Measurements from ENCODE around the gene UBP1. TPM values are rescaled to one million over a fixed set of nuclear protein-coding genes. Genes with fewer than 3 reads are reported as not detected.

UBP1 gene
- total RNA-seq, 2 donors from 2014 or later = 41.5 to 53.9 TPM

DNA sequence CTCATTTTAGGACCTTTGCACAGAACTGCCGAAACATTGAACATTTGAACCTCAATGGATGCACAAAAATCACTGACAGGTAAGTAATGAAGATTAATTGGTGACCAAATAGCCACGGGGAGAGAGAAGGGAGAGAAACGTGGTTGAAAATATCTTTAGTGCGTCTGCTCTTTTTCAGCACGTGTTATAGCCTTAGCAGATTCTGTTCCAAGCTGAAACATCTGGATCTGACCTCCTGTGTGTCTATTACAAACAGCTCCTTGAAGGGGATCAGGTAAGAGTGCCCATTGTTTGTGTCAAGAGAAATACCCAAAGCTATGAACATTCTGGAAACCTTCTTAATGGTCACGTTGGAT is 67.1 kb downstream of the UBP1 start:
- Histone ChIP-seq H3K27me3 (no peaks in the 10 kb centered on the region), H3K27ac (no peak overlapping the region), H3K9me3 (no peaks in the 10 kb centered on the region), H3K36me3 (no peaks in the 10 kb centered on the region), H3K4me3 (no peak overlapping the region), H3K4me1 (peaks cover 0 to 4% of the 10 kb centered on the region in 2 donors)
- no peak for DNase-seq (ENCODE audit: low spot score)
- TF ChIP-seq, protein P1, sequence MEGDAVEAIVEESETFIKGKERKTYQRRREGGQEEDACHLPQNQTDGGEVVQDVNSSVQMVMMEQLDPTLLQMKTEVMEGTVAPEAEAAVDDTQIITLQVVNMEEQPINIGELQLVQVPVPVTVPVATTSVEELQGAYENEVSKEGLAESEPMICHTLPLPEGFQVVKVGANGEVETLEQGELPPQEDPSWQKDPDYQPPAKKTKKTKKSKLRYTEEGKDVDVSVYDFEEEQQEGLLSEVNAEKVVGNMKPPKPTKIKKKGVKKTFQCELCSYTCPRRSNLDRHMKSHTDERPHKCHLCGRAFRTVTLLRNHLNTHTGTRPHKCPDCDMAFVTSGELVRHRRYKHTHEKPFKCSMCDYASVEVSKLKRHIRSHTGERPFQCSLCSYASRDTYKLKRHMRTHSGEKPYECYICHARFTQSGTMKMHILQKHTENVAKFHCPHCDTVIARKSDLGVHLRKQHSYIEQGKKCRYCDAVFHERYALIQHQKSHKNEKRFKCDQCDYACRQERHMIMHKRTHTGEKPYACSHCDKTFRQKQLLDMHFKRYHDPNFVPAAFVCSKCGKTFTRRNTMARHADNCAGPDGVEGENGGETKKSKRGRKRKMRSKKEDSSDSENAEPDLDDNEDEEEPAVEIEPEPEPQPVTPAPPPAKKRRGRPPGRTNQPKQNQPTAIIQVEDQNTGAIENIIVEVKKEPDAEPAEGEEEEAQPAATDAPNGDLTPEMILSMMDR (IDR thresholded peaks at IDR 0.05) = peak in 1 of 2 donors; percentile 24

DNA sequence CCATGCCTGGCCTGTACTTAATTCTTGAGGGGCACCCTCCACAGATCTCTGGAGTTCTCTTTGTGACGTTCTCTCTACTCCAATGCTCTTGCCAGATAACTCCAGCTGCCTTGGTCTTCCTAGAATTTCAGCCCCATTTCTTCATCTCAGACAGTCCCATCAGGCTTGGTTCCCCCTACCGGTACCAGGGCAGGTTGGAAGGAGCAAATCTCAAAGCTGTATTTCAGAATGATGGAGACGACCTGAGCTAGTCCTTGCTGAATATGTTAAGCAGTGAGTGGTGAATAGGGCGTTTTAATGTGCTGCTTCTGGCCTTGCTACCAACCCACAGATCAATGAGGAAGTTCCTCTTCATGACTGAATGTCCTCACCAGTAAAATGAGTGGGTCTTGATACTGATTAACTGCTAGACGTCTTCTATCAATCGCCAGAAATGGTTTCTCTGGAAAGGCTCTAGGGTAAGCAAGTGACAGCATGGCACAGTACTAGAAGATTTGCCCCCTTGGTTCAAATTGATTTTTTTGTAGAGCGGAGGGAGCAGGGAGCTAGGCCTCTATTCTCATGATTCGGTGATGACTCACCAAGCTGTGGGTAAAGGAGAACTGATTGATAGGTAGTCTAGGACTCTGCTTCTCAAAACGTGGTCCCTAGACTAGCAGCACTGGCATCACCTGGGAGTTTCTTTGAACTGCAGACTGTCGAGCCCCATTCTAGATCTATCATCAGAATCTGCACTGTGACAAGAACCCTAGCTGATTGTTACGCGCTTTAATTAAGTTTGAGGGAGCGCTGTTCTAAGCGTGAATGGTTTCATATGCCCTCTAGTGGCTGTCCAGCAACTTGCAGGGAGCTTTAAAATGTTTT is 67.8 kb downstream of the UBP1 start:
- peaks cover 0 to 4% of the 10 kb centered on the region in 2 donors for H3K4me1 ChIP-seq
- H3K36me3 ChIP-seq = no peaks in the 10 kb centered on the region
- TF ChIP-seq, protein P1 (IDR thresholded peaks at IDR 0.05) = peak; percentile 90 to 92
- no peak for DNase-seq (ENCODE audit: low spot score)
- H3K27me3 ChIP-seq = no peaks in the 10 kb centered on the region
- H3K4me3 ChIP-seq = no peak overlapping the region
- no peak overlapping the region for H3K27ac ChIP-seq
- H3K9me3 ChIP-seq = no peaks in the 10 kb centered on the region

DNA sequence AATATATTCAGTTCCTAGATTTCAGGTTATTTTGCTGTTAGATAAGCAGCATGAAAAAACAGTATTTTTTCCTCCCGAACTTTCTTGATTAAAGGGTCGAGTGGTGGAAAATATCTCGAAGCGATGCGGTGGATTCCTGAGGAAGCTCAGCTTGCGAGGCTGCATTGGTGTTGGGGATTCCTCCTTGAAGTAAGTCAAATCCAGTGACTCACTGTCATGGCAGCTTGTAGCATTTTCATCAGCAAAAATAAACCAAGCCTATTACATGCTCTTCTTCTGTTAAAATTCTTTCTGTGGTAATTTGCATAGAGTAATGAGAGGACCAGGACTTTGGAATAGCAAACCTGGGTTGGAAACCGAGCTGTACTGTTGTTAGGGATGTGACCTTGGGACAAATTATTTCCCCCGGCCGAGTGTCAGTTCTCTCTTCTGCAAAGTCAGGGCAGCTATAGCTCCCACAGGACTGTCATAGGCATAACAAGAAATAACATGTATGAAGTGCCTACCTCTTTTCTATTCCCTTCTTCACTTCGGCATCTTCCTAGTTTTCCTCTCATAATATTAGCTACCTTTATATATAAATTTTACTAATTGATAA is 75.6 kb downstream of the UBP1 start:
- no peak for DNase-seq (ENCODE audit: low spot score)
- TF ChIP-seq, protein P1 (IDR thresholded peaks at IDR 0.05) = no peak
- H3K9me3 ChIP-seq = no peaks in the 10 kb centered on the region
- H3K36me3 ChIP-seq = no peaks in the 10 kb centered on the region
- no peak overlapping the region for H3K27ac ChIP-seq
- H3K4me1 ChIP-seq = no peaks in the 10 kb centered on the region
- no peak overlapping the region for H3K4me3 ChIP-seq
- H3K27me3 ChIP-seq = no peaks in the 10 kb centered on the region

DNA sequence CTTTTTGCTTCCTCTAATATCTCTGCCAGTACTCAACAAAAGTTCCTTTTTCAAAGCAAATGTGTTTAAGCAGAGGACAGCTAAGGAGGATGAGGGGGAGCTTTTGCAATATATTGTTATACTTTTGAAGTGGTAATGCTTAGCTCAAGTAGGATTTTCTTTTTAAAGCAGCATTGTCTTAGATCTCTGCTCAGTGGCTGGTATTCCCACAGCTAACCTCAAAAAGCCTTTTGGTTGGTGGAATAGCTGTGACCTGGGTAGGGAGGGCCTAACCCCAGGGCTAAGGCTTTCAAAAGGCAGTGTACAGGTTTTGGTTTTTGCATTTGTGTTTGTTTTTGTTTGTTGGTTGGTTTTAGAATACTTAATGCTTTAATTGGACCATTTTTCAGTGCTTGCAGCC is 76.1 kb downstream of the UBP1 start:
- no peak overlapping the region for H3K4me3 ChIP-seq
- no peak overlapping the region for H3K27ac ChIP-seq
- no peaks in the 10 kb centered on the region for H3K36me3 ChIP-seq
- no peak for DNase-seq (ENCODE audit: low spot score)
- TF ChIP-seq, protein P1 (IDR thresholded peaks at IDR 0.05) = no peak
- no peaks in the 10 kb centered on the region for H3K9me3 ChIP-seq
- no peaks in the 10 kb centered on the region for H3K4me1 ChIP-seq
- no peaks in the 10 kb centered on the region for H3K27me3 ChIP-seq

DNA sequence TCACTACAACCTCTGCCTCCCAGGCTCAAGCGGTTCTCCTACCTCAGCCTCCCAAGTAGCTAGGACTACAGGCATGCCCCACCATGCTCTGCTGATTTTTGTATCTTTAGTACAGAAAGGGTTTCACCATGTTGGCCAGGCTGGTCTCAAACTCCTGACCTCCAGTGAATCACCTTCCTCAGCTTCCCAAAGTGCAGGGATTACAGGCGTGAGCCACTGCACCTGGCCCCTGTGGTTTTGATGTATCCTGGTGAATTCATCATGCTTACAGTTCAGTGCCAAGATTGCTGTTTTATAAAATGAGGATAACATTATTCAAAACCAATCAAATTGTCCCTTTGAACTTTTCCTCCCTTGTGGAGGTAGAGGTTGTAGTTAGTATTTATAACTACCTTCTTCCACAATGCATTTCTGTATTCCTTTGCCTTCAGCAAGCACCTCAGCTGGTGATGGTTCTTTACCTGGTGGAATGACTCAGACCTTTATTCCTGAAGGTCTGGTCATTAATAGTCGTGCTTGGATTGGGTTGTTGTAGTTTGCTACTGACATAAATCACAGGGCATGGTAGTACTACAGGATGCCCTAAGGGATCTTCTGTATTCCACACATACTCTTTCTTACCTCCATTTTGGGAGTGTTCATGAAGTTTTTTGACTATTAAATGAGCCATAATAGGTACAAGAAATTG is 76.9 kb downstream of the UBP1 start:
- H3K27ac ChIP-seq = no peak overlapping the region
- H3K4me3 ChIP-seq = no peak overlapping the region
- no peaks in the 10 kb centered on the region for H3K4me1 ChIP-seq
- DNase-seq (ENCODE audit: low spot score) = no peak
- TF ChIP-seq, protein P1 (IDR thresholded peaks at IDR 0.05) = no peak
- no peaks in the 10 kb centered on the region for H3K36me3 ChIP-seq
- no peaks in the 10 kb centered on the region for H3K27me3 ChIP-seq
- no peaks in the 10 kb centered on the region for H3K9me3 ChIP-seq
